Erythroblast (primary cell): ENCODE results near the gene CDHR2.

Experiments used
- GATA1 ChIP-seq: IDR thresholded peaks from 2 replicates; pipeline ENCODE4 v1.6.1; 2011; ENCODE audit warnings: low read depth, mild to moderate bottlenecking, control low read depth, low read length, moderate library complexity
- POLR2A ChIP-seq: IDR thresholded peaks from 2 replicates; pipeline ENCODE4 v1.6.1; 2011; ENCODE audit warnings: mild to moderate bottlenecking, low read length

DNA sequence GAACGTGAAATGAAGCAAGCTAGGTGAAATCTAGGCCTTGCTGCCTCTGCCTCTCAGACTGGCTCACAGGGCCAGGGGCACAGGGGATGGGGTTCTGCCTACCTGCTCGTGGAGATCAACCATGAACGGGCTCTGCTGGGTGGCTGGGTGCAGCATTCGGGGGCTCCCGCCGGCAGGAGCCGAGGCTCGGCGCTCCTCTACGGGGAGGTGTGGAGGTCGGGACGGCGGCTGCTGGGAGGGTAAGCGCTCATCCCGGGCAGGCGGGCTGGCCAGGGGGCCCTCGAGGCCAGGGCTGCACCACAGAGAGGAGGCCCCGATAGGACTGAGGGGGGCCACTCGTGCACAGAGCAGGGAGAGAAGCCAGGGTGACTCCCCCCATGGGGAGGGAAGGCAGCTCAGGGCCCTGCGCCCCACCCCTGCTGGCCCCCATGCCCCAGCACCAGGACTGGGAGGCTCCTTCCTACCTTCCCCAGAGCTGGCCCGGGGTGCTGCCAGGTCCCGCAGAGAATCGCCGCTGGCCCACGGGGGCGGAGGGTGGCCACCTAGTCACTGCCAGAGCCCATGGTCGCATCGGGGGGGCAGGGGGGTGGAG lies 17.1 kb upstream of the CDHR2 start:
- TF ChIP-seq POLR2A, result no peak
- no peak for TF ChIP-seq GATA1
